ENCODE data around the gene ATE1.
"Not testable (repeated sequence)": the region's sequence is repeated elsewhere in the genome, so short reads cannot be mapped to it uniquely, and the experiment has no call there.

The ATE1 gene

DNA sequence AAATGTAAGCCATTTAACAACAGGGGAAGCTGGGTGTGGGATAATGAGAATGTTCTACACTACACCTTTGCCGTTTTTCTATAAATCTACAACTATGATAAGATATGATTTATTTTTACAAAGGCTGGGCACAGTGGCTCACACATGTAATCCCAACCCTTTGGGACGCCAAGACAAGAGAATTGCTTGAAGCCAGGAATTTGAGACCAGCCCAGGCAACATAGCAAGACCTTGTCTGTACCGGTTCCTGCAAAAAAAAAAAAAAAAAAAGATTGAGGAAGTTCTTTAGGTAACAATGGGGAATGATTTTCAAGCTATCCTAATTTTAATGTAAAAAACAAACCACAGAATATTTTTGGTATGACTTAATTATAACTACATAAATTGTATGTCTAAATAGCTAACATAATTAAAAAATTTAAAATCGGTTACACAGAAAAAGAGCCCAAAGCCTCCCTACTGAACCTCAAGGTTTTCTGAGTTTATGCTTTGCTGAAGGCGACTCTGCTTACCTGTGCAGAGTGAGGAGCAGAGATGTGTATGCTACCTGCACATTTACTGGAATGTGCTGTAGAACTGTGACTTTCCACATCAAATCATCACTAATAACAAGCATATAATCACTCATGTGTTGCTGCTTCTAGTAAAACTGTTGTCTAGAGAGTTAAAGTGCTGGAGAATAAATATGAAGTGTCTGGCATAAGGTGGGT, 163.4 kb downstream of the ATE1 start:
- ChIA-PET CTCF (no interaction called here), POLR2A (no interaction called here)
- TF ChIP-seq SUZ12 (IDR thresholded peaks at IDR 0.05), result no peak
- TF ChIP-seq ZNF384 (IDR thresholded peaks at IDR 0.05), result no peak
- DNase-seq (ENCODE audit: extremely low spot score), result no peak

DNA sequence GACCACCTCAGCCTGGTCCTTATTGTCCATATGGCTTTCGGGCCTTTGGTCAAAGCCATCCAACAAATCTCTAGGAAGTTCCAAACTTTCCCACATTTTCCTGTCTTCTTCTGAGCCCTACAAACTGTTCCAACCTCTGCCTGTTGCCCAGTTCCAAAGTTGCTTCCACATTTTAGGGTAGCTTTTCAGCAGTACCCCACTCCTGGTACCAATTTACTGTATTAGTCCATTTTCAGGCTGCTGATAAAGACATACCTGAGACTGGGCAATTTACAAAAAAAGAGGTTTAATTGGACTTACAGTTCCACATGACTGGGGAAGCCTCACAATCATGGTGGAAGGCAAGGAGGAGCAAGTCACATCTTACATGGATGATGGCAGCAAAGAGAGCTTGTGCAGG, 170.6 kb downstream of the ATE1 start:
- CTCF ChIA-PET; DNase-seq (ENCODE audit: extremely low spot score); POLR2A ChIA-PET: not testable (repeated sequence)

DNA sequence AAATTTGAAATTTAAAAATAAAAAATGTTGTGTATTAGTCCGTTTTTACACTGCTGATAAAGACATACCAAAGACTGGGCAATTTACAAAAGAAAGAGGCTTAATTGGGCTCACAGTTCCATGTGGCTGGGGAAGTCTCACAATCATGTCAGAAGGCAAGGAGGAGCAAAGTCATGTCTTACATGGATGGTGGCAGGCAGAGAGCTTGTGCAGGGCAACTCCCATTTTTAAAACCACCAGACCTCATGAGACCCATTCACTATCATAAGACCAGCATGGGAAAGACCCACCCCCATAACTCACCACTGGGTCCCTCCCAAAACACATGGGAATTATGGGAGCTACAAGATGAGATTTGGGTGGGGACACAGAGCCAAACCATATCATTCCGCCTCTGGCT, 172.3 kb downstream of the ATE1 start:
- POLR2A ChIA-PET; DNase-seq (ENCODE audit: extremely low spot score): not testable (repeated sequence)
- CTCF ChIA-PET, result interaction anchor here (0.6 kb wide), 1 partner anchor 132 kb away, joined by 3 read pairs; no protein-coding TSS in a partner anchor

DNA sequence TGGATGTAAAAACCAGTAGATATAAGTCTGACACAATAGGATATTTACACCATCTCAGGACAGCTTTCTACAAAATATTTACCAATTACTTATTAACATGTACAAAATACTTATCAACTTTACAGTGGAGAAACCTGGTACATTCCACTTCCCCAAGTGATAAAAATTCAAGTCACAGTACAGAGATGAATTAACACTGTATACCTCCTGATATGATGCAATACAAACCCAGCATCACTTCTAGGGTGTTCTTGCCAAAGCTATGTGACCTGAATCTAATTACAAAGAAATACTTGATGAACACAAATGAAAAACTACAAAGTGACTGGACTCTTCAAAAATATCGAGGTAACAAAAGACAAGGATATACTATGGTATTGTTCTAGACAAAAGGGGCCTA, 173.2 kb downstream of the ATE1 start:
- ChIA-PET CTCF (no interaction called here), POLR2A (no interaction called here)
- no peak for TF ChIP-seq NFRKB (IDR thresholded peaks at IDR 0.05)
- TF ChIP-seq, protein P1, sequence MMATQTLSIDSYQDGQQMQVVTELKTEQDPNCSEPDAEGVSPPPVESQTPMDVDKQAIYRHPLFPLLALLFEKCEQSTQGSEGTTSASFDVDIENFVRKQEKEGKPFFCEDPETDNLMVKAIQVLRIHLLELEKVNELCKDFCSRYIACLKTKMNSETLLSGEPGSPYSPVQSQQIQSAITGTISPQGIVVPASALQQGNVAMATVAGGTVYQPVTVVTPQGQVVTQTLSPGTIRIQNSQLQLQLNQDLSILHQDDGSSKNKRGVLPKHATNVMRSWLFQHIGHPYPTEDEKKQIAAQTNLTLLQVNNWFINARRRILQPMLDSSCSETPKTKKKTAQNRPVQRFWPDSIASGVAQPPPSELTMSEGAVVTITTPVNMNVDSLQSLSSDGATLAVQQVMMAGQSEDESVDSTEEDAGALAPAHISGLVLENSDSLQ (IDR thresholded peaks at IDR 0.05), result no peak
- no peak for TF ChIP-seq CTBP1 (IDR thresholded peaks at IDR 0.05; ENCODE audit: borderline replicate concordance)
- TF ChIP-seq FOXK2 (IDR thresholded peaks at IDR 0.05), result no peak
- no peak for TF ChIP-seq TARDBP (IDR thresholded peaks at IDR 0.05)
- TF ChIP-seq LEF1 (IDR thresholded peaks at IDR 0.05; ENCODE audit: borderline replicate concordance), result no peak
- TF ChIP-seq SUZ12 (IDR thresholded peaks at IDR 0.05), result no peak
- no peak for TF ChIP-seq SP1 (IDR thresholded peaks at IDR 0.05)
- no peak for TF ChIP-seq FOXA1 (IDR thresholded peaks at IDR 0.05)
- no peak for TF ChIP-seq HDGF (IDR thresholded peaks at IDR 0.05; ENCODE audit: borderline replicate concordance)
- no peak for TF ChIP-seq FOXM1 (IDR thresholded peaks at IDR 0.05; ENCODE audit: borderline replicate concordance)
- TF ChIP-seq ARNT (IDR thresholded peaks at IDR 0.05), result no peak
- TF ChIP-seq L3MBTL2 (conservative IDR thresholded peaks at IDR 0.05), result no peak
- no peak for TF ChIP-seq BHLHE40 (IDR thresholded peaks at IDR 0.05; ENCODE audit: borderline replicate concordance)
- TF ChIP-seq ZNF384 (IDR thresholded peaks at IDR 0.05), result no peak
- no peak for TF ChIP-seq ELF4 (IDR thresholded peaks at IDR 0.05)
- DNase-seq (ENCODE audit: extremely low spot score), result no peak

DNA sequence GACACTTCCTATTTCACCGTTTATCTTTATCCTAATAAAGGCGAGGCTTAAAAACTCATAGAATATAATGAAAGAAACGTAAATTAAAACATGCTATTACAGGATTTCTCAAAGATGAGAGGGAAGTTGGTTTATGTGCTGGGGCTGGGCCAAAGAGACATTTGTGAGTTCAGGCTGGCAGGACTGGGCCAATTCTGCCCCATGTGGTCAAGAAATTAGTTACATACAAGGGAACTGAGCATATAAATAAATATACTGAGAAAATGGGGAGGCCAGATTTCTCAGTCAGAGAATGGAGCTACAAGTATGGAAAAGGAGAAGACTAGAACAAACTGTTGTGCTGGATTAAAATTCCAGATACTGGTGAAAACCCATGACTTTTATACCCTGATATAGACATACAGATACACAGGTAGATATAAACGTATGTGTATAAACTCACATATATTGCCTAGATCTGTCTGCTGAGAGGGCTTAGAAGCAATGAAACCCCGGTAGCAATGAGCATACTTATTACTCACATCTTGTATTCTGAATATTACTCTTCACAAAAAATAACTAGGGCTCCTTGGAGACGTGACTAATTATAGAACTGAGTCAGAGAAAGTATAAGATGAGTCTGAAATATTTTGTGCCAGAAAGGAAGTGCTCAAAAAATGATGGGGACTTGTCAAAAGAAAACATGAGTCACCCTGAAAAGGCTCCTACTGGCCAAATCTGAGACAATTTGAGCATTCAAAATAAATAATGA, 173.9 kb downstream of the ATE1 start:
- CTCF ChIA-PET, result interaction anchor here (0.6 kb wide), 1 partner anchor 144 kb away, joined by 3 read pairs; no protein-coding TSS in a partner anchor
- POLR2A ChIA-PET, result no interaction called here
- DNase-seq (ENCODE audit: extremely low spot score), result peak; percentile 35

DNA sequence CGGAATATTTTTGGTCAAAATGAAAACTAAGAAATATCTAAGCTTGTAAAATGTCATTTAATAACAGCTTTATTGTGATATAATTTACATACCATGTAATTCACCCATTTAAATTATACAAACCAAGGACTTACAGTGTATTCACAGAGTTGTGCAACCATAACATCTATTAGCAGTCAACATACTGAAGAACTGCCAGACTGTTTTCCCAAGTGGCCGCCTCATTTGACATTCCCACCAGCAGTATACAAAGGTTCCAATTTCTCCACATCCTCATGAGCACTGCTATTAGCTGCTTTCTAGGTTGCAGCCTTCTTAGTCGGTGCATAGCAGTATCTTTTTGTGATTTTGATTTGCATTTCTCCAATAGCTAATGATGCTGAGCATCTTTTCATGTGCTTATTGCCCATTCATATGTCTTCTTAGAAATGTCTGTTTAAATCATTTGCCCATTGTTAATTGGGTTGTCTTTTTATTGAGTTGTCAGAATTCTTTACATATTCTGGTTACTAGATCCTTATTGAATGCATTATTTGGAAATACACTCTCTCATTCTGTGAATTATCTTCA, 176.6 kb downstream of the ATE1 start:
- CTCF ChIA-PET, result interaction anchor here (0.7 kb wide), 2 partner anchors 10 to 112 kb away, joined by 3 read pairs; no protein-coding TSS in a partner anchor
- no peak for DNase-seq (ENCODE audit: extremely low spot score)
- POLR2A ChIA-PET, result no interaction called here
- no peak for TF ChIP-seq HDGF (IDR thresholded peaks at IDR 0.05; ENCODE audit: borderline replicate concordance)
- TF ChIP-seq ELF4 (IDR thresholded peaks at IDR 0.05), result no peak
- TF ChIP-seq, protein P1 (IDR thresholded peaks at IDR 0.05), result no peak
- TF ChIP-seq FOXA1 (IDR thresholded peaks at IDR 0.05), result no peak
- TF ChIP-seq NFRKB (IDR thresholded peaks at IDR 0.05), result no peak
- TF ChIP-seq FOXK2 (IDR thresholded peaks at IDR 0.05), result no peak
- no peak for TF ChIP-seq ZNF384 (IDR thresholded peaks at IDR 0.05)
- TF ChIP-seq L3MBTL2 (conservative IDR thresholded peaks at IDR 0.05), result no peak
- no peak for TF ChIP-seq CTBP1 (IDR thresholded peaks at IDR 0.05; ENCODE audit: borderline replicate concordance)
- TF ChIP-seq SUZ12 (IDR thresholded peaks at IDR 0.05), result no peak
- TF ChIP-seq FOXM1 (IDR thresholded peaks at IDR 0.05; ENCODE audit: borderline replicate concordance), result no peak

More for the DNA sequence above, 173.9 kb downstream of the ATE1 start:
- TF ChIP-seq NFRKB (IDR thresholded peaks at IDR 0.05) (no peak), FOXK2 (IDR thresholded peaks at IDR 0.05) (no peak), SUZ12 (IDR thresholded peaks at IDR 0.05) (no peak), FOXM1 (IDR thresholded peaks at IDR 0.05; ENCODE audit: borderline replicate concordance) (no peak), TARDBP (IDR thresholded peaks at IDR 0.05) (no peak), ARNT (IDR thresholded peaks at IDR 0.05) (no peak), LEF1 (IDR thresholded peaks at IDR 0.05; ENCODE audit: borderline replicate concordance) (no peak), CTBP1 (IDR thresholded peaks at IDR 0.05; ENCODE audit: borderline replicate concordance) (no peak), HDGF (IDR thresholded peaks at IDR 0.05; ENCODE audit: borderline replicate concordance) (no peak), SP1 (IDR thresholded peaks at IDR 0.05) (no peak), FOXA1 (IDR thresholded peaks at IDR 0.05) (no peak), BHLHE40 (IDR thresholded peaks at IDR 0.05; ENCODE audit: borderline replicate concordance) (no peak), L3MBTL2 (conservative IDR thresholded peaks at IDR 0.05) (no peak), ELF4 (IDR thresholded peaks at IDR 0.05) (no peak), ZNF384 (IDR thresholded peaks at IDR 0.05) (no peak)
- TF ChIP-seq, protein P1 (IDR thresholded peaks at IDR 0.05), result no peak

Data from HEK293T (cell line).